Stimulated activated CD8-positive, alpha-beta memory T cell treated with anti-CD3 and anti-CD28 coated beads, Interleukin-4, amount 100 ng/mL, for 48 hours (primary cell): ENCODE measurements around the gene PTPRO.

ENCODE experiments used
- DNase-seq: peaks from one replicate; pipeline ENCODE4 v3.0.0-alpha.2; 2020

The PTPRO gene

DNA sequence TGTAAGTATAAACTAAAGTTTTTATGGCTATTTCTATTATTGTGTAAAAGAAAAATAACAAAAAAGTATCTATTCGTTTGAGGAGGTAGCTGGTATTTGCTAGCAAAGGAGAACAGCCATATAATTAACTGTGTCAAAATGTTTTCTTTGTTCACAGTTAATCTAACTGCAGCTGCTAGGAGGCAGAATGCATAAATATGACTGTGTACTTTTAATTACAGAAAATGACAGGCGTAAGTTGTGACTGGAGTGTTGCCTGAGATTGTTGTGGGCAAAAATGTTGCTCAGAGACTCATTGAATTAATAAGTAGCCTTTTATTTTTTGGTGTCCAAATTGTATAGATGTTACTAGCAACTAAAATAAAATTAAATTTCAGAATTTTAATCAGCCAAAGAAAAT, 33.5 kb downstream of the PTPRO start:
- DNase-seq: no peak

- no peak for DNase-seq
Measured at GRCh38 chr12:15356951-15357364, 34.6 kb downstream of the PTPRO start.

GRCh38 chr12:15364221-15365160, 42.2 kb downstream of the PTPRO start:
- DNase-seq: no peak

- DNase-seq: no peak
Measured at GRCh38 chr12:15368812-15369211, 46.5 kb downstream of the PTPRO start.

GRCh38 chr12:15372352-15372751, 50.0 kb downstream of the PTPRO start:
- no peak for DNase-seq

DNA sequence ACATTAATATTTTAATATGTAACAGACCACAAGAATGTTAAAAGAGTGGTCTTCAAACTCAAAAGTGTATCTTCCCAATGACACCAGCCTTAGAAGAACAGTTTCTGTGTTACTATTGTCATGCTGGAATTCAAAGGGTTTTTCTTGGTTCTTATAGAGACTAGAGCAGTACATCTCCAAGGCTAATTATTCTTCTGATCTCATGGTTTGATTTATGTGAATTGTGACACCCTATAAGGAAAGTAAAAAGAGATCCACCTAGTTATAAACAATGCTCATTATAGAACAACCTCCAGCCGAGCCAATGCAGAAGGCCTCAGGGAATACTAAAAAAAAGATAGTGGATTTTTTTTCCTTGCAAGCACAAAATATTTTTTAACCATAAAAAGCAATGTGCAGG, 65.5 kb downstream of the PTPRO start:
- no peak for DNase-seq

DNA sequence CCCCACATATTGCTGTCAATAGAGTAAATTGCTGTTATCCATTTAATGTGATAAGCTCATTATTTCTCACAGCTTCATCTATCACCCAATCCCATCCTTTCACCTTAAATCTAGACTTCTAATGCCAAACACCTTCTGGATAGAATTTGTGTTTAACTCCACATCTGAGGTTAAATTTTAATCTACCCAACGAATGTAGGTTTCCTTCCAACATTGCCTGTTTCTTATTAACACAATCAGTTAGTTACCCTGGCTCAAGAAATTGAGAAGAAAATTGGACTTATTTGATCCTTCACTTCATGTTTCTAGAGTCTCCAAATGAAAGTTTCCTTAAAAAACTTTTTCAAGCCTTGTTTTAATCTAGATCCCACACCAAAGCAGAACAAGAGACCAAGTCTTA, 67.3 kb downstream of the PTPRO start:
- no peak for DNase-seq

DNA sequence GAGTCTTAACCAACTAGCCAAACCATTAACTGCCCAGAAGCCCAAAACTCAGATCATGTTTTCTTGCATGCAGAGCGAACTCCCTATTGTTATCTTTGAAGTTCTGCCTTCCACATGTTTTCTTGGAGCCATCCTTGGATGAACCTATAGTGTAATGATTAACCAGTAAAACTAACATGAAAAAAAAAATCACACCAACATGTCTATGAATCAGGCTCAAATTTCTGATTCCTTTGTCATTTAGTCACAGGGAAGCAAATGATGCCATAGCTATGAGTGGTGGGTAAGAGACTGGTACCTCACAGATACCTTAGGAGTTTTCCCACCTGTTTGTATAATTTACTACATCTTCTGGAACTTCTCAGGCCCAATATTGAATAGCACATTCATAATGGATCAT, 70.7 kb downstream of the PTPRO start:
- DNase-seq: no peak

DNA sequence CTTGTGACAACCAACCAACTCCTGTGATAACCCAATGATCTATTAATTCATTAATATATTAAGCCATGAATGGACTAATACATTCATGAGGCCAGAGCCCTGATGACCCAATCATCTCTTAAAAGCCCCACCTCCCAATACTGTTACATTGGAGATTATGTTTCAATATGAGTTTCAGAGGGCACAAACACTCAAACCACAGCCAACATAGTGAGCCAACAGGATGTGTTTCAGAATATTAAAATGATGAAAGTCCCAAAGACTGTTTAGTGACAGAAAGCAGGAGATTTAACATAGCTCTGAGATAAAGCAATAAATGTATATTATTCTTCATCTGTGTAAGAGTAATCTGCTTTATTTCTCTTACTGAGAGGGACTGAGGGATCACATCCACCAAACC, 71.7 kb downstream of the PTPRO start:
- no peak for DNase-seq

DNA sequence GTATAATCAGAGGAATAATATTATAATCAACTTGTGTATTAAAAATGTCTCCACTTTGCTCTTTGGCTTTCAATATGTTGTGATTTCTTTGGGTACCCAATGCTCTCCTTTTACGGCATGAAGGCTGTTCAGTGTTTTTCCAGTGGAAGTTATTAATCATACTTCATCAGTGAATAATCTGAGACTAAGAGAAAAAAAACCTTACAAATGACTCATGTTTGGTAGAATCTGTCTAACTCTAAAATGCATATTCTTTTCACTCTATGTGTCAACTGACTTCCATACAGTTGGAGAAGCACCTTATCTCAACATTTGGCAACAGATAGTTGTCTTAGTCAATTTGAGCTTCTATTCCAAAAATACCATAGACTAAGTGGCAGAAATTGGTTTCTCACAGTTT, 82.2 kb downstream of the PTPRO start:
- DNase-seq: no peak

DNA sequence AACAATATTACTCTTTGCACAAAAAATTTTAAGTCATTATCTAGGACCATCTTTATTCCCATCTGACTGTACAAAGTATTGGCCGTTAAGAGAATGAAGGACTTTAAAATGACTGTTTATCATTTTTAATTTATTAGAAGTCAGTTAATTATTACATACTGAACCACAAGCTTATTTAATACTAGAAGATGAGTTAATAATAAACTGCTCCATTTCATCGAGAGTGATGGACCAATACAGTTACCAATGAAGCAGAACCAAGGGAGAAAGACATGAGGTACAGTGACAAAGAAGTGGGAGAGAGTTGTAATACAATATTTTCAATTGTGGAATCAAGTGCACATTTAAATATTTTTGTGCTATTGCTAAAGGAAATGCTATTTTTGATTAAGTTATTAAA, 83.3 kb downstream of the PTPRO start:
- DNase-seq: no peak

- DNase-seq: no peak
Measured at GRCh38 chr12:15407025-15407424, 84.7 kb downstream of the PTPRO start.

DNA sequence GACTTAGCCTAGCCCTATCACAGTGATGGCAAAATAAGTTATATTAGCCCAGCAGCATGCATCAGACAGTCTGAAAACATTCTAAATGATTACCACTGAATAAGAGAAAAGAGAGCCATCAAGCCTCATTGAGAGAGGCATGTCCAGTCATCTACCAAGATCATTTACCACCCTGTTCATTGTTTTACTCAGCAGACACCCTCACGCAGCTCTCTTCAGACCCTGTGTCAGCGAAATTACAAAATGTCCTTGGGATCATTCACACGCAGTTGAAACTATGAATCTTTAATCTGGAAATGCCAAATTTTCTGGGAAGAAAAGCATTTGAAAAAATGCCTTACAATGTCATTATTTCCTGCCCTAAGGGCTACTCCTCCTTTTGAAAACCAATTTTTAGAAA, 89.5 kb downstream of the PTPRO start:
- DNase-seq: no peak

GRCh38 chr12:15417691-15418090, 95.4 kb downstream of the PTPRO start:
- DNase-seq: no peak

DNA sequence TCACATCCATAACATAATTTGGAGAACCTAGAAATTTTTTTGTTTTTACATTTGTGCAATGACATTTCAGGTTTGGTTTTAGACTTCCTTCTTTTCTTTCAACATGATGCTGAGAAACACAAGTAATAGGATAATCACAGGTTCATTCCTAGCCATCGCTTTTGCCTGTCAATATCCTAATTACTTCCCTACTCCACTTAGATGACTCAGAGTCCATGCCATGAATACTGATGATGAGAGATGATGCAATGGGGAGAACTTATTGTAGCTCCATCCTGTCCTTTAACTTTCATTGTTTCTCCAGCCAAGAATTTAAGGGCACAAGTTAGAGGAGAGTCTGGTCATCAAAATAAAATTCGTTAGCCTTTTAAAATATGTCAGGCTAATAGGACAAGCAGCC, 101.3 kb downstream of the PTPRO start:
- DNase-seq: no peak

DNA sequence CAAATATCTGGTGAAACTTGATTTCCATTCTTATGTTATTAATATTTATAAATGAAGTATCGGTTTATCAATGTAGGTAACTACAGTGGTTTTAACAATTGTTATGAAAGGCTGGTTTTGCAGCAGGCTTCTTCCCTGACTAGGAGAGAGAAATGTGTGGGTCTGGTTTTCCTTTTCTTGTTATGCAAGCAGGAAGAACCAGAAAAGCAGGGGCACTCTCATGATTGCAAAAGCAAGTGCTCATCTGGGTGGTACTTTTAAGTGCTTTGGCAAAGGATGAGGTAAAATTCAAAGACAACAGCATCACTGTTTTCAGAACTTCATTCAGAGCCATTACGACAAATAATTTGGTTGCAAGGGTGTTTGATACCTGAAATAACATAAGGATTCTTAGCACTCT, 105.6 kb downstream of the PTPRO start:
- no peak for DNase-seq

- no peak for DNase-seq
Measured at GRCh38 chr12:15428632-15429031, 106.3 kb downstream of the PTPRO start.

- DNase-seq: no peak
Measured at GRCh38 chr12:15429262-15429661, 107.0 kb downstream of the PTPRO start.

GRCh38 chr12:15435597-15435996, 113.3 kb downstream of the PTPRO start:
- DNase-seq: no peak

- no peak for DNase-seq
Measured at GRCh38 chr12:15439459-15439858, 117.2 kb downstream of the PTPRO start.

GRCh38 chr12:15443050-15443449, 120.7 kb downstream of the PTPRO start:
- no peak for DNase-seq

- no peak for DNase-seq
Measured at GRCh38 chr12:15443611-15444010, 121.3 kb downstream of the PTPRO start.

GRCh38 chr12:15444523-15444922, 122.2 kb downstream of the PTPRO start:
- DNase-seq: no peak

- DNase-seq: no peak
Measured at GRCh38 chr12:15446807-15447206, 124.5 kb downstream of the PTPRO start.

GRCh38 chr12:15453613-15454012, 131.3 kb downstream of the PTPRO start:
- no peak for DNase-seq
